Fibroblast of lung (primary cell): ENCODE results near the gene ZNF774. TPM values are rescaled to one million over a fixed set of nuclear protein-coding genes. Genes with fewer than 3 reads are reported as not detected.

Experiments
- DNase-seq, 2 donors: peaks; one replicate each; pipeline versions ENCODE4 v3.0.0 to v3.0.0-alpha.2; 2010; ENCODE audit warnings: low read depth in 2 of 2
- H2AFZ ChIP-seq: 2 replicates; pipeline ENCODE4 v1.5.1; 2012; ENCODE audit warnings: low read length, control low read depth, inconsistent platforms
- H3K27ac ChIP-seq: 2 replicates; pipeline ENCODE4 v1.5.1; 2011; ENCODE audit warnings: low read length, control low read depth; ENCODE audit not compliant: insufficient read depth
- H3K27me3 ChIP-seq: 2 replicates; pipeline ENCODE4 v1.5.1; 2011; ENCODE audit warnings: mild to moderate bottlenecking, low read length; ENCODE audit not compliant: control insufficient read depth, insufficient read depth
- H3K36me3 ChIP-seq: 2 replicates; pipeline ENCODE4 v1.5.1; 2011; ENCODE audit warnings: low read length; ENCODE audit not compliant: control insufficient read depth, insufficient read depth
- H3K4me1 ChIP-seq: 2 replicates; pipeline ENCODE4 v1.5.1; 2011; ENCODE audit warnings: low read length; ENCODE audit not compliant: control insufficient read depth, insufficient read depth; ENCODE audit errors: extremely low read depth
- H3K4me2 ChIP-seq: 2 replicates; pipeline ENCODE4 v1.5.1; 2011; ENCODE audit warnings: low read length, control low read depth; ENCODE audit not compliant: insufficient read depth; ENCODE audit errors: extremely low read depth
- H3K4me3 ChIP-seq, 4 experiments: fragments of 200-600 bp in 1 of 4; sonication (generic) in 1 of 4; replicated peaks in 1 of 4; 2 replicates each; pipeline ENCODE4 v1.5.1; 2011 to 2016; ENCODE audit warnings: low read length in 4 of 4, low read depth in 3 of 4, mild to moderate bottlenecking in 3 of 4, control low read depth in 2 of 4, inconsistent platforms in 1 of 4, mixed read lengths in 1 of 4; ENCODE audit not compliant: insufficient read depth in 1 of 4; ENCODE audit errors: control extremely low read depth in 1 of 4
- H3K79me2 ChIP-seq: 2 replicates; pipeline ENCODE4 v1.5.1; 2012; ENCODE audit warnings: mild to moderate bottlenecking, low read length, inconsistent platforms; ENCODE audit not compliant: control insufficient read depth, insufficient read depth
- H3K9ac ChIP-seq: 2 replicates; pipeline ENCODE4 v1.5.1; 2011; ENCODE audit warnings: mild to moderate bottlenecking, low read length, control low read depth; ENCODE audit not compliant: insufficient read depth
- H3K9me3 ChIP-seq: 2 replicates; pipeline ENCODE4 v1.5.1; 2012; ENCODE audit warnings: low read depth, low read length; ENCODE audit not compliant: control insufficient read depth, insufficient read depth
- H4K20me1 ChIP-seq: 2 replicates; pipeline ENCODE4 v1.5.1; 2011; ENCODE audit warnings: low read length; ENCODE audit not compliant: control insufficient read depth, insufficient read depth; ENCODE audit errors: extremely low read depth
- EZH2 ChIP-seq: IDR thresholded peaks from 2 replicates; pipeline ENCODE4 v1.5.1; 2012; ENCODE audit warnings: low read length, control low read depth, mild to moderate bottlenecking; ENCODE audit errors: missing control alignments
- polyA plus RNA-seq, 2 donors: library from polyadenylated mRNA; depleted of rRNA in 1 of 2; stranded (reverse) in 1 of 2; unstranded in 1 of 2; fragments of >200 nt; gene quantifications; 2 replicates each; pipeline ENCODE4 v1.2.1, GENCODE V29; 2011 to 2012; ENCODE audit warnings: missing spikeins in 1 of 2
- total RNA-seq: library from RNA; depleted of rRNA; stranded (reverse); fragments of >200 nt; gene quantifications from 2 replicates; pipeline ENCODE4 v1.2.1, GENCODE V29; 2014
- TF ChIP-seq, protein P1 (sequence below), 2 donors: IDR thresholded peaks in 1 of 2; conservative IDR thresholded peaks in 1 of 2; 1 replicate in 1 of 2; 2 replicates in 1 of 2; pipeline ENCODE4 v1.5.1; 2011 to 2012; ENCODE audit warnings: low read length in 2 of 2, control low read depth in 1 of 2, inconsistent platforms in 1 of 2, low read depth in 1 of 2, mild to moderate bottlenecking in 1 of 2

ZNF774 gene
- total and polyA plus RNA-seq, 2 donors (not counting 1 experiment from before 2014, with no cell fraction given): 1.3 to 1.8 TPM

GRCh38 chr15:90354986-90355385, 2.9 kb downstream of the ZNF774 start:
- no peaks in the 10 kb centered on the region for H3K27me3 ChIP-seq
- H3K4me1 ChIP-seq: no peaks in the 10 kb centered on the region
- no peaks in the 10 kb centered on the region for H3K79me2 ChIP-seq
- no peak overlapping the region for H3K27ac ChIP-seq
- TF ChIP-seq EZH2: no peak
- TF ChIP-seq, protein P1, sequence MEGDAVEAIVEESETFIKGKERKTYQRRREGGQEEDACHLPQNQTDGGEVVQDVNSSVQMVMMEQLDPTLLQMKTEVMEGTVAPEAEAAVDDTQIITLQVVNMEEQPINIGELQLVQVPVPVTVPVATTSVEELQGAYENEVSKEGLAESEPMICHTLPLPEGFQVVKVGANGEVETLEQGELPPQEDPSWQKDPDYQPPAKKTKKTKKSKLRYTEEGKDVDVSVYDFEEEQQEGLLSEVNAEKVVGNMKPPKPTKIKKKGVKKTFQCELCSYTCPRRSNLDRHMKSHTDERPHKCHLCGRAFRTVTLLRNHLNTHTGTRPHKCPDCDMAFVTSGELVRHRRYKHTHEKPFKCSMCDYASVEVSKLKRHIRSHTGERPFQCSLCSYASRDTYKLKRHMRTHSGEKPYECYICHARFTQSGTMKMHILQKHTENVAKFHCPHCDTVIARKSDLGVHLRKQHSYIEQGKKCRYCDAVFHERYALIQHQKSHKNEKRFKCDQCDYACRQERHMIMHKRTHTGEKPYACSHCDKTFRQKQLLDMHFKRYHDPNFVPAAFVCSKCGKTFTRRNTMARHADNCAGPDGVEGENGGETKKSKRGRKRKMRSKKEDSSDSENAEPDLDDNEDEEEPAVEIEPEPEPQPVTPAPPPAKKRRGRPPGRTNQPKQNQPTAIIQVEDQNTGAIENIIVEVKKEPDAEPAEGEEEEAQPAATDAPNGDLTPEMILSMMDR (conservative IDR thresholded peaks at IDR 0.05 in 1 of 2, IDR thresholded peaks at IDR 0.05 in 1 of 2; ENCODE audit: low read depth in 1 of 2, low read length in 2 of 2): no peak
- H2AFZ ChIP-seq: no peak overlapping the region
- no peak for DNase-seq
- H3K9me3 ChIP-seq: no peaks in the 10 kb centered on the region
- no peak overlapping the region for H3K4me3 ChIP-seq
- H3K9ac ChIP-seq: no peak overlapping the region
- no peaks in the 10 kb centered on the region for H4K20me1 ChIP-seq
- H3K36me3 ChIP-seq: no peaks in the 10 kb centered on the region
- H3K4me2 ChIP-seq: no peak overlapping the region

DNA sequence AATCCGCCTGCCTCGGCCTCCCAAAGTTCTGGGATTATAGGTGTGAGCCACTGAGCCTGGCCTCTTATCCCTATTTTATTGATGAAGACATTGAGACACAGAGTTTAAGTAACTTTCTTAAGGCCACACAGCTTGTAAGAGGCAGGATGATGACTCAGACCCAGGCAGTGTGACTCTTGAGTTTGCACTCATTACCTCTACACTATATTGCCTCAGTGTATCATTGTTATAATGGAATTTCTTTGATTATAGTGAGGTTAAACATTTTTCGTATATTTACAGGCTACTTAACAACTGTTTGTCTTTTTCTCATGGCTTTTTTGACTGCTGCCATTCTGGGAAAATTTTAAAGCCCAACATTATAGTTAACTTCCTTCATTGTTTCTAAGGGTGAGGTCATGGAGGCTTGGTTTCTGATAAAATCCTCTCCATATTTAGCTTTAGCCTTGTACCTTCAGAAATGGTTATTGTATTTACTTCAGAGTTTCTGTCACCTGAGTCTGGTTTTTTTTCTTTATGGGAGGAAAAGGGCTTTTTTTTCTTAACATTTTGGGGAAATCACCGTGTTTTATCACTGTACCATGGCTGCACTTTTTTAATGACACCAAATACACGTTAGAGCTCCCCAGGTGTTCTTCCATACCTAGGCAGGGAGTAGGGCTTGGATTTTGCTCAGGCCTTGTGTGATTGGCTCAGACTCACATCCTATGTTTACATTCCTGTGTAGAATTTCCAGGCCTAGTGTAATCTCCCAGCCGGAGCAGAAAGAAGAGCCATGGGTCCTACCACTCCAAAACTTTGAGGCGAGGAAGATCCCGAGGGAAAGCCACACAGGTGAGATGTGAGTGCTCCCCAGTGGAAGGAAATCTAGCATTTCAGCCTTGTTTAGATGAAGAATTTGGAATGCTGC, 6.3 kb downstream of the ZNF774 start:
- Histone ChIP-seq H3K9me3 (no peaks in the 10 kb centered on the region), H3K27ac (no peak overlapping the region), H3K36me3 (no peaks in the 10 kb centered on the region), H2AFZ (no peak overlapping the region), H3K4me2 (no peak overlapping the region), H3K9ac (no peak overlapping the region), H4K20me1 (no peaks in the 10 kb centered on the region), H3K4me3 (no peak overlapping the region), H3K4me1 (peaks cover 10% of the 10 kb centered on the region), H3K79me2 (no peaks in the 10 kb centered on the region), H3K27me3 (no peaks in the 10 kb centered on the region)
- TF ChIP-seq EZH2: no peak
- TF ChIP-seq, protein P1 (conservative IDR thresholded peaks at IDR 0.05 in 1 of 2, IDR thresholded peaks at IDR 0.05 in 1 of 2; ENCODE audit: low read depth in 1 of 2, low read length in 2 of 2): no peak
- DNase-seq: peak; percentile 34 to 79

- Histone ChIP-seq H3K9ac (no peak overlapping the region), H4K20me1 (no peaks in the 10 kb centered on the region), H3K27me3 (no peaks in the 10 kb centered on the region), H3K79me2 (no peaks in the 10 kb centered on the region), H3K9me3 (no peaks in the 10 kb centered on the region), H3K4me2 (no peak overlapping the region), H3K4me3 (no peak overlapping the region), H3K36me3 (no peaks in the 10 kb centered on the region), H3K4me1 (peaks cover 18% of the 10 kb centered on the region), H3K27ac (no peak overlapping the region), H2AFZ (no peak overlapping the region)
- TF ChIP-seq, protein P1 (conservative IDR thresholded peaks at IDR 0.05 in 1 of 2, IDR thresholded peaks at IDR 0.05 in 1 of 2; ENCODE audit: low read depth in 1 of 2, low read length in 2 of 2): no peak
- TF ChIP-seq EZH2: no peak
- DNase-seq: no peak
These were observed 8.7 kb downstream of the ZNF774 start for GRCh38 chr15:90360746-90361145.
